Mesothelial cell of epicardium (in vitro differentiated cells): ENCODE measurements around the gene HPCAL1. TPM values are rescaled to one million over a fixed set of nuclear protein-coding genes. Genes with fewer than 3 reads are reported as not detected.

Experiments used
- DNase-seq, 2 experiments: peaks; one replicate each; pipeline ENCODE4 v3.0.0; 2021; ENCODE audit warnings: low spot score in 2 of 2; ENCODE audit not compliant: unreplicated experiment in 2 of 2
- H3K27ac Mint-ChIP-seq: 2 replicates; pipeline ENCODE4 v1.8.0; 2021; ENCODE audit warnings: mixed read lengths
- H3K27me3 Mint-ChIP-seq: 2 replicates; pipeline ENCODE4 v1.8.0; 2021; ENCODE audit warnings: low read depth, mixed read lengths
- H3K36me3 Mint-ChIP-seq: 2 replicates; pipeline ENCODE4 v1.8.0; 2021; ENCODE audit warnings: mixed read lengths
- H3K4me1 Mint-ChIP-seq: 2 replicates; pipeline ENCODE4 v1.8.0; 2021; ENCODE audit warnings: mixed read lengths
- H3K4me3 Mint-ChIP-seq: 2 replicates; pipeline ENCODE4 v1.8.0; 2021; ENCODE audit warnings: mild to moderate bottlenecking, moderate library complexity, mixed read lengths
- H3K9me3 Mint-ChIP-seq: 2 replicates; pipeline ENCODE4 v1.8.0; 2021; ENCODE audit warnings: mixed read lengths
- CTCF ChIP-seq: fragments of 200-600 bp; sonication (generic); IDR thresholded peaks from one replicate; pipeline ENCODE4 v1.5.0; 2021; ENCODE audit warnings: antibody characterized with exemption; ENCODE audit not compliant: unreplicated experiment
- total RNA-seq: library from RNA; stranded (reverse); gene quantifications from 3 replicates; pipeline ENCODE4 v1.2.1, GENCODE V29; 2021

HPCAL1 gene
- total RNA-seq, 1 donor from 2014 or later, result 17.5 TPM

GRCh38 chr2:10341193-10341592 is 38.5 kb downstream of the HPCAL1 start:
- TF ChIP-seq CTCF, result no peak
- Mint-ChIP-seq H3K9me3 (no peaks in the 10 kb centered on the region), H3K27ac (no peak overlapping the region), H3K27me3 (no peaks in the 10 kb centered on the region), H3K4me1 (peaks cover 19% of the 10 kb centered on the region), H3K36me3 (no peaks in the 10 kb centered on the region), H3K4me3 (no peak overlapping the region)
- DNase-seq, result no peak

- TF ChIP-seq CTCF, result no peak
- peaks cover 19% of the 10 kb centered on the region for H3K4me1 Mint-ChIP-seq
- H3K36me3 Mint-ChIP-seq, result no peaks in the 10 kb centered on the region
- H3K27ac Mint-ChIP-seq, result no peak overlapping the region
- H3K27me3 Mint-ChIP-seq, result no peaks in the 10 kb centered on the region
- no peak for DNase-seq
- no peak overlapping the region for H3K4me3 Mint-ChIP-seq
- H3K9me3 Mint-ChIP-seq, result no peaks in the 10 kb centered on the region
These were observed 39.7 kb downstream of the HPCAL1 start for GRCh38 chr2:10342245-10342951.

- Mint-ChIP-seq H3K27me3 (no peaks in the 10 kb centered on the region), H3K4me3 (no peak overlapping the region), H3K36me3 (no peaks in the 10 kb centered on the region), H3K4me1 (peaks cover 19% of the 10 kb centered on the region), H3K27ac (no peak overlapping the region), H3K9me3 (no peaks in the 10 kb centered on the region)
- TF ChIP-seq CTCF, result no peak
- DNase-seq, result no peak
These were observed 40.5 kb downstream of the HPCAL1 start for GRCh38 chr2:10343191-10343590.

- no peak for TF ChIP-seq CTCF
- no peak overlapping the region for H3K27ac Mint-ChIP-seq
- no peaks in the 10 kb centered on the region for H3K36me3 Mint-ChIP-seq
- no peaks in the 10 kb centered on the region for H3K27me3 Mint-ChIP-seq
- H3K4me3 Mint-ChIP-seq, result no peak overlapping the region
- DNase-seq, result no peak
- H3K4me1 Mint-ChIP-seq, result peaks cover 19% of the 10 kb centered on the region
- no peaks in the 10 kb centered on the region for H3K9me3 Mint-ChIP-seq
These were observed 41.0 kb downstream of the HPCAL1 start for GRCh38 chr2:10343658-10344057.

GRCh38 chr2:10344105-10345066 is 41.7 kb downstream of the HPCAL1 start:
- H3K4me1 Mint-ChIP-seq, result peaks cover 19% of the 10 kb centered on the region
- no peak overlapping the region for H3K27ac Mint-ChIP-seq
- TF ChIP-seq CTCF, result no peak
- H3K9me3 Mint-ChIP-seq, result no peaks in the 10 kb centered on the region
- no peaks in the 10 kb centered on the region for H3K27me3 Mint-ChIP-seq
- no peak for DNase-seq
- no peaks in the 10 kb centered on the region for H3K36me3 Mint-ChIP-seq
- H3K4me3 Mint-ChIP-seq, result no peak overlapping the region
